Left lung (tissue), 10 donors: ENCODE measurements around the gene CCDC86. TPM values are rescaled to one million over a fixed set of nuclear protein-coding genes. Genes with fewer than 3 reads are reported as not detected.

Experiments used
- ATAC-seq: fragments of 200-7000 bp; cut with Tn5 transposase; one replicate; pipeline ENCODE4 v1.9.1; 2020; ENCODE audit warnings: moderate library complexity
- DNase-seq, 4 donors: peaks; one replicate each; pipeline ENCODE4 v3.0.0-alpha.2; 2013 to 2020
- H3K27ac ChIP-seq, 2 donors: fragments of 200-600 bp; sonication (generic) in 1 of 2; one replicate each; pipeline versions ENCODE4 v1.5.0 to v1.8.0; 2020 to 2021
- H3K27me3 ChIP-seq, 2 donors: fragments of 200-600 bp; sonication (generic) in 1 of 2; one replicate each; pipeline versions ENCODE4 v1.5.0 to v1.8.0; 2020 to 2021
- H3K36me3 ChIP-seq, 2 donors: fragments of 200-600 bp; sonication (generic) in 1 of 2; one replicate each; pipeline versions ENCODE4 v1.5.0 to v1.8.0; 2020 to 2021
- H3K4me1 ChIP-seq, 2 donors: fragments of 200-600 bp; one replicate each; pipeline ENCODE4 v1.8.0; 2021
- H3K4me3 ChIP-seq, 2 donors: fragments of 200-600 bp; sonication (generic) in 1 of 2; one replicate each; pipeline versions ENCODE4 v1.5.0 to v1.8.0; 2020 to 2021; ENCODE audit warnings: mild to moderate bottlenecking in 1 of 2
- H3K9me3 ChIP-seq, 2 donors: fragments of 200-600 bp; sonication (generic) in 1 of 2; one replicate each; pipeline versions ENCODE4 v1.5.0 to v1.8.0; 2020 to 2021
- intact Hi-C, 2 donors: fragments of 100-400 bp; cut with DNase I; formaldehyde crosslinking; loops; one replicate each; pipeline versions ENCODE4 v1.11.2 to v1.14.2; 2022
- polyA plus RNA-seq, 6 donors: library from polyadenylated mRNA; unstranded; fragments of 120-200 nt; gene quantifications; one replicate each; pipeline ENCODE4 v1.2.1, GENCODE V29; 2013; ENCODE audit not compliant: insufficient read length in 6 of 6
- total RNA-seq, 2 donors: library from RNA; stranded (reverse); fragmentation: NEBNext Ultra II Directional; extraction: Animal tissue kit (Norgen Biotek cat#: 25700); gene quantifications; one replicate each; pipeline ENCODE4 v1.2.1, GENCODE V29; 2021
- TF ChIP-seq, protein P1 (sequence below), 2 donors: fragments of 200-600 bp; sonication (generic) in 1 of 2; IDR thresholded peaks; one replicate each; pipeline versions ENCODE4 v1.5.0 to v1.8.0; 2021; ENCODE audit warnings: antibody characterized with exemption in 2 of 2
- donor health status: DM: no; HTN: yes; CAD: no.
- donor health status: DM: no; HTN: no; CAD: no.

CCDC86 gene
- total and polyA plus RNA-seq, 8 donors = 10.2 to 23.1 (median 16.5) TPM

- intact Hi-C loops = no loop called here
Measured at GRCh38 chr11:60880643-60881282, 38.9 kb downstream of the CCDC86 start.

DNA sequence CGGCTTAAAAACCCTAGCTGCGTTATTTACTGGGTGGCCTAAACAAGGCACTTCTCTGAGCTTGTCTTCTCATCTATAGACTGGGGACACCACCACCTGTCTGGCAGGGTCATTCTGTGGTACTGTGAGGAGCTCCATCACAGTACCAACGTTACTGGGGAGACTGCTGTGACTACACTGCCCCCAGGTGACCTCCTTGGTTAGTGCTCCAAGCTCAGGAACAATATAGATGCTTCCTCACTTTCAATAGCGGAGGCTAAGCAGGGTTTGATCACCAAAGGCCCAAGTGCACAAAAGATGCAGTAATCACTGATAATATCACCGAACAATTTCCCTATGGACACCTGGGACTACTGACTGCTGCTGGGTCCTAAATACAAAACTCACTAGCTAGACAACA, 45.6 kb downstream of the CCDC86 start:
- Histone ChIP-seq H3K9me3 (no peaks in the 10 kb centered on the region), H3K4me3 (no peak overlapping the region), H3K36me3 (peaks cover 0 to 23% of the 10 kb centered on the region in 2 donors), H3K4me1 (no peaks in the 10 kb centered on the region), H3K27me3 (no peaks in the 10 kb centered on the region), H3K27ac (no peak overlapping the region)
- TF ChIP-seq, protein P1, sequence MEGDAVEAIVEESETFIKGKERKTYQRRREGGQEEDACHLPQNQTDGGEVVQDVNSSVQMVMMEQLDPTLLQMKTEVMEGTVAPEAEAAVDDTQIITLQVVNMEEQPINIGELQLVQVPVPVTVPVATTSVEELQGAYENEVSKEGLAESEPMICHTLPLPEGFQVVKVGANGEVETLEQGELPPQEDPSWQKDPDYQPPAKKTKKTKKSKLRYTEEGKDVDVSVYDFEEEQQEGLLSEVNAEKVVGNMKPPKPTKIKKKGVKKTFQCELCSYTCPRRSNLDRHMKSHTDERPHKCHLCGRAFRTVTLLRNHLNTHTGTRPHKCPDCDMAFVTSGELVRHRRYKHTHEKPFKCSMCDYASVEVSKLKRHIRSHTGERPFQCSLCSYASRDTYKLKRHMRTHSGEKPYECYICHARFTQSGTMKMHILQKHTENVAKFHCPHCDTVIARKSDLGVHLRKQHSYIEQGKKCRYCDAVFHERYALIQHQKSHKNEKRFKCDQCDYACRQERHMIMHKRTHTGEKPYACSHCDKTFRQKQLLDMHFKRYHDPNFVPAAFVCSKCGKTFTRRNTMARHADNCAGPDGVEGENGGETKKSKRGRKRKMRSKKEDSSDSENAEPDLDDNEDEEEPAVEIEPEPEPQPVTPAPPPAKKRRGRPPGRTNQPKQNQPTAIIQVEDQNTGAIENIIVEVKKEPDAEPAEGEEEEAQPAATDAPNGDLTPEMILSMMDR (IDR thresholded peaks at IDR 0.05) = peak; percentile 10 to 30
- intact Hi-C loops = no loop called here
- DNase-seq = no peak
- ATAC-seq = peak; percentile 87

More at GRCh38 chr11:60880643-60881282, 38.9 kb downstream of the CCDC86 start:
- DNase-seq (no peak), ATAC-seq (no peak)
- TF ChIP-seq, protein P1 (IDR thresholded peaks at IDR 0.05) = no peak
- no peaks in the 10 kb centered on the region for H3K9me3 ChIP-seq
- no peaks in the 10 kb centered on the region for H3K4me1 ChIP-seq
- H3K27ac ChIP-seq = no peak overlapping the region
- H3K36me3 ChIP-seq = peaks cover 0 to 19% of the 10 kb centered on the region in 2 donors
- no peaks in the 10 kb centered on the region for H3K27me3 ChIP-seq
- H3K4me3 ChIP-seq = no peak overlapping the region

GRCh38 chr11:60889869-60890311, 48.0 kb downstream of the CCDC86 start:
- intact Hi-C loops = no loop called here
- TF ChIP-seq, protein P1 (IDR thresholded peaks at IDR 0.05) = no peak
- no peak for ATAC-seq
- Histone ChIP-seq H3K9me3 (no peaks in the 10 kb centered on the region), H3K27ac (no peak overlapping the region), H3K36me3 (peaks cover 0 to 43% of the 10 kb centered on the region in 2 donors), H3K4me1 (no peaks in the 10 kb centered on the region), H3K4me3 (no peak overlapping the region), H3K27me3 (no peaks in the 10 kb centered on the region)
- no peak for DNase-seq

DNA sequence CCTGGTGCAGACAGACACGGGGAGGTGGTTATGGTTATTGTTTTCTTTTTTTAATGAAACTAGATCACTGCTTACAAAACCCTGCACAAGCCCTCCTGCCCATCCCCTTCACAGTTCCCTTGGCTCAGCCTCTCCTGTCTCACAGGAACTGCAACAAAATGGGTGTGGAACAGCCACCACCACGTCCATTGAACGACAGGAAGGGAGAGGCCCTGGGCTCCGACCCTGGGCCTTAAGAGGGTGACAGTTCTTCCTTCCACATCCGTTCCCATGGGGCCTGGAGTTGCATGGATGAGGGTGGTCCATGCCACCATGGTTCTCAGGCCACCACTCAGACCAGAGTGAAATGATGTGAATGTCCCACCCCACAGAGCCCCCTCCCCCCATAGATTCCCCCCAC, 48.8 kb downstream of the CCDC86 start:
- Histone ChIP-seq H3K27me3 (no peaks in the 10 kb centered on the region), H3K27ac (no peak overlapping the region), H3K4me1 (no peaks in the 10 kb centered on the region), H3K4me3 (no peak overlapping the region), H3K36me3 (peaks cover 0 to 51% of the 10 kb centered on the region in 2 donors), H3K9me3 (no peaks in the 10 kb centered on the region)
- no peak for DNase-seq
- TF ChIP-seq, protein P1 (IDR thresholded peaks at IDR 0.05) = no peak
- no peak for ATAC-seq
- intact Hi-C loops = no loop called here

- no peak for DNase-seq
- peak overlapping the region in 1 of 2 donors; percentile 13 for H3K27ac ChIP-seq
- peaks cover 0 to 56% of the 10 kb centered on the region in 2 donors for H3K36me3 ChIP-seq
- no peaks in the 10 kb centered on the region for H3K27me3 ChIP-seq
- no peak for ATAC-seq
- no peaks in the 10 kb centered on the region for H3K4me1 ChIP-seq
- TF ChIP-seq, protein P1 (IDR thresholded peaks at IDR 0.05) = no peak
- H3K9me3 ChIP-seq = no peaks in the 10 kb centered on the region
- intact Hi-C loops = no loop called here
- H3K4me3 ChIP-seq = no peak overlapping the region
Measured at GRCh38 chr11:60891103-60891741, 49.3 kb downstream of the CCDC86 start.
